DOHH2 (cell line): ENCODE data around the gene KIF21B.

Experiments used
- EZH2phosphoT487 ChIP-seq: fragments of 200-600 bp; sonication (generic); IDR thresholded peaks from 2 replicates; pipeline ENCODE4 v1.6.1; 2017; ENCODE audit warnings: borderline replicate concordance, mild to moderate bottlenecking, antibody characterized with exemption, low read length, moderate library complexity, mixed read lengths
- TF ChIP-seq, protein P1 (sequence below): fragments of 200-600 bp; sonication (generic); IDR thresholded peaks from one replicate; pipeline ENCODE4 v1.5.1; 2014; ENCODE audit warnings: antibody characterized with exemption, mild to moderate bottlenecking, low read depth, low read length; ENCODE audit not compliant: poor library complexity, severe bottlenecking

DNA sequence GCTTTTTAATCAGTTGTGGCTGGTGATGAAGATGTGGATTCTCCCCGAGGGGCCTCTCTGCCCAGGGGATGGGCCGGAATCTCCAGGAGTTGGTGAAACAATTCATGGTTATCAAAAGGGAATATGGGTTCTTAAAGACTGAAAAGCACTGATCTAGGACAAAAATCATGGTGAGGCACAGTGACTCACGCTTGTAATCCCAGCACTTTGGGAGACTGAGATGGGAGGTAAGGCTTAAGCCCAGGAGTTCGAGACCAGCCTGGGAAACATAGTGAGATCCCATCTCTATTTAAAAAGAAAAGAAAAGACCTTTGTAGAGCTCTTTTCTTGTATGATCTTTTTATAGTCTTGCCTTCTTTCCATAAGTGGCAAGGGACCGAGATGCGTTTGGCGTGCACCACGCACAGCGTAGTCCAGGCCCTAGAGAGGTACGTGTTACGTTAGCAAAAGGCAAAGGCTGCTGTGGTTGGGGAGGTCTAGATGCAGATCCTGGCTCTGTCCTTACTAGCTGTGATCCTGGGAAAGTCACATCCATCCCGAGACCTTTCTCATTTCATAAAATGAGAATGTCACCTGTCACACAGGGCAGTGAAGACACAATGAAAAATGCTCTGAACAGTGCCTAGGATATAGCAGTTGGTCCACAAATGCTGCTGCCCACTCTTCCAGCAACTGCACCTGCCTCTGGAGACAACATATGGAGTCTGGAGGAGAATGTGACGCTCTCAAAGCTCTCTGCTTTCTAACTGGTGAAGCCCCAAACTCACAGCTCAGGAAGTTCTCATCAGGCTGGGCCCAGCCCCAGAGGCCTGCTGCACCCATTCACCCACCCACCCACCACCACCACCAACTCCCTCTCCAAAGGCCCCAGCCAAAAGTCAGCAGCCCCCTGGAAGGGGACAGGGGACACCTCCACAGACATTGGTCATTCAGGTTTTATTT, 54.8 kb downstream of the KIF21B start:
- TF ChIP-seq, protein P1, sequence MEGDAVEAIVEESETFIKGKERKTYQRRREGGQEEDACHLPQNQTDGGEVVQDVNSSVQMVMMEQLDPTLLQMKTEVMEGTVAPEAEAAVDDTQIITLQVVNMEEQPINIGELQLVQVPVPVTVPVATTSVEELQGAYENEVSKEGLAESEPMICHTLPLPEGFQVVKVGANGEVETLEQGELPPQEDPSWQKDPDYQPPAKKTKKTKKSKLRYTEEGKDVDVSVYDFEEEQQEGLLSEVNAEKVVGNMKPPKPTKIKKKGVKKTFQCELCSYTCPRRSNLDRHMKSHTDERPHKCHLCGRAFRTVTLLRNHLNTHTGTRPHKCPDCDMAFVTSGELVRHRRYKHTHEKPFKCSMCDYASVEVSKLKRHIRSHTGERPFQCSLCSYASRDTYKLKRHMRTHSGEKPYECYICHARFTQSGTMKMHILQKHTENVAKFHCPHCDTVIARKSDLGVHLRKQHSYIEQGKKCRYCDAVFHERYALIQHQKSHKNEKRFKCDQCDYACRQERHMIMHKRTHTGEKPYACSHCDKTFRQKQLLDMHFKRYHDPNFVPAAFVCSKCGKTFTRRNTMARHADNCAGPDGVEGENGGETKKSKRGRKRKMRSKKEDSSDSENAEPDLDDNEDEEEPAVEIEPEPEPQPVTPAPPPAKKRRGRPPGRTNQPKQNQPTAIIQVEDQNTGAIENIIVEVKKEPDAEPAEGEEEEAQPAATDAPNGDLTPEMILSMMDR: no peak
- no peak for TF ChIP-seq EZH2phosphoT487
